GM18868 (cell line): Measurements from ENCODE around the gene SRRM3.
"Not testable (repeated sequence)": the region's sequence is repeated elsewhere in the genome, so short reads cannot be mapped to it uniquely, and the experiment has no call there.

Experiments used
- ATAC-seq: cut with Tn5 transposase; IDR thresholded peaks from one replicate; pipeline ENCODE4 v1.9.1; 2021; ENCODE audit warnings: mild to moderate bottlenecking, moderate library complexity; ENCODE audit not compliant: unreplicated experiment

The SRRM3 gene

GRCh38 chr7:76260171-76260703 is 58.5 kb downstream of the SRRM3 start:
- ATAC-seq = no peak

- no peak for ATAC-seq
Measured at GRCh38 chr7:76261329-76261728, 59.6 kb downstream of the SRRM3 start.

- ATAC-seq = no peak
Measured at GRCh38 chr7:76261931-76262330, 60.2 kb downstream of the SRRM3 start.

GRCh38 chr7:76262683-76263402 is 61.1 kb downstream of the SRRM3 start:
- ATAC-seq = no peak

- no peak for ATAC-seq
Measured at GRCh38 chr7:76265299-76265698, 63.6 kb downstream of the SRRM3 start.

GRCh38 chr7:76267107-76267893 is 65.6 kb downstream of the SRRM3 start:
- ATAC-seq = no peak

GRCh38 chr7:76267894-76268183 is 66.1 kb downstream of the SRRM3 start:
- no peak for ATAC-seq

GRCh38 chr7:76268376-76268775 is 66.7 kb downstream of the SRRM3 start:
- no peak for ATAC-seq

- no peak for ATAC-seq
Measured at GRCh38 chr7:76269895-76270294, 68.2 kb downstream of the SRRM3 start.

GRCh38 chr7:76271384-76271783 is 69.7 kb downstream of the SRRM3 start:
- not testable (repeated sequence) for ATAC-seq

GRCh38 chr7:76272142-76272541 is 70.4 kb downstream of the SRRM3 start:
- no peak for ATAC-seq

- no peak for ATAC-seq
Measured at GRCh38 chr7:76272851-76273497, 71.3 kb downstream of the SRRM3 start.

- no peak for ATAC-seq
Measured at GRCh38 chr7:76273503-76273902, 71.8 kb downstream of the SRRM3 start.

GRCh38 chr7:76278540-76278939 is 76.8 kb downstream of the SRRM3 start:
- ATAC-seq = no peak

GRCh38 chr7:76280408-76280807 is 78.7 kb downstream of the SRRM3 start:
- no peak for ATAC-seq

GRCh38 chr7:76281006-76281705 is 79.5 kb downstream of the SRRM3 start:
- ATAC-seq = no peak

- ATAC-seq = no peak
Measured at GRCh38 chr7:76281706-76282343, 80.1 kb downstream of the SRRM3 start.

GRCh38 chr7:76282344-76283253 is 80.9 kb downstream of the SRRM3 start:
- ATAC-seq = no peak

GRCh38 chr7:76283254-76284159 is 81.8 kb downstream of the SRRM3 start:
- ATAC-seq = no peak
